ENCODE results near the gene AMDHD2. TPM values are rescaled to one million over a fixed set of nuclear protein-coding genes. Genes with fewer than 3 reads are reported as not detected.

The AMDHD2 gene
- total RNA-seq, 1 donor from 2014 or later, result 11.7 TPM

DNA sequence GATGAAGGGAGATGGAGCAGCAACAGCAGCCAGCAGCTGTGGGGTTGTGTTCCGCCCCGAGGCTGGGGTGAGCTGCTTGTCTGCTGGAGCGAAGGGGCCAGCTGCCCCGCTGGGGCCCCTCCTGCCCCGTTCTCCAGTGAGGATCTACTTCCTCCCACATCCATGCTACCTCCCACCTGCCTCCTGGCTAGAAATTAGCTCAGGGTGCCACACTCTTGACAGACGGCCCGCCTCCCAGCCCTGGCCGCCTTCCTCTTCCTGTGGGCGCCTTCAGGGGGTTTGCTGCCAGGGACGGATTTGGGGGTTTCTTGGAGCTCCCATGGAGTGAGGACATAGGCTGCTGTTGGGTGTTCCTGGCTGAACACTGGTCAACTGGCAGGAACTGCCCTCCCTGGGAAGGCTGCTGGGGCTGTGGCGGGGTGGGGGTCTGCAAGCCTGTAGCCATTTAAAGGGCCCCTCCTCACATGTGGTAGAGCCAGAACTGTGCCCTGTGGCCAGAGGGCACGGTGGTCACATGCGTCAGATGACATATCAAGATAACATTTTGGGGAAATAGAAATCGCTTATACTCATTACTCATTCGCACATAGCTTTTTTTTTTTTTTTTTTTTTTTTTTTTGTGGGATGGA lies 32.2 kb upstream of the AMDHD2 start:
- DNase-seq (ENCODE audit: low spot score), result no peak
- Histone ChIP-seq H3K79me2 (ENCODE audit: low read depth) (no peaks in the 10 kb centered on the region), H3K36me3 (no peaks in the 10 kb centered on the region), H3K9me3 (ENCODE audit: low read depth) (no peaks in the 10 kb centered on the region), H4K20me1 (ENCODE audit: low read depth) (peaks cover 7% of the 10 kb centered on the region), H3K9ac (peak overlapping the region; percentile 32), H3K4me2 (no peak overlapping the region), H3F3A (ENCODE audit: low read depth) (no peaks in the 10 kb centered on the region), H3K27me3 (no peaks in the 10 kb centered on the region), H2AFZ (replicated peaks) (no peak overlapping the region), H3K4me3 (no peak overlapping the region), H3K27ac (no peak overlapping the region), H3K4me1 (no peaks in the 10 kb centered on the region)
- Mint-ChIP-seq H3K27me3 (ENCODE audit: insufficient read depth, low read depth) (peaks cover 10% of the 10 kb centered on the region), H3K27ac (no peak overlapping the region), H3K4me3 (no peak overlapping the region), H3K4me1 (peaks cover 25% of the 10 kb centered on the region), H3K36me3 (no peaks in the 10 kb centered on the region), H3K9me3 (no peaks in the 10 kb centered on the region)
- TF ChIP-seq, protein P1, sequence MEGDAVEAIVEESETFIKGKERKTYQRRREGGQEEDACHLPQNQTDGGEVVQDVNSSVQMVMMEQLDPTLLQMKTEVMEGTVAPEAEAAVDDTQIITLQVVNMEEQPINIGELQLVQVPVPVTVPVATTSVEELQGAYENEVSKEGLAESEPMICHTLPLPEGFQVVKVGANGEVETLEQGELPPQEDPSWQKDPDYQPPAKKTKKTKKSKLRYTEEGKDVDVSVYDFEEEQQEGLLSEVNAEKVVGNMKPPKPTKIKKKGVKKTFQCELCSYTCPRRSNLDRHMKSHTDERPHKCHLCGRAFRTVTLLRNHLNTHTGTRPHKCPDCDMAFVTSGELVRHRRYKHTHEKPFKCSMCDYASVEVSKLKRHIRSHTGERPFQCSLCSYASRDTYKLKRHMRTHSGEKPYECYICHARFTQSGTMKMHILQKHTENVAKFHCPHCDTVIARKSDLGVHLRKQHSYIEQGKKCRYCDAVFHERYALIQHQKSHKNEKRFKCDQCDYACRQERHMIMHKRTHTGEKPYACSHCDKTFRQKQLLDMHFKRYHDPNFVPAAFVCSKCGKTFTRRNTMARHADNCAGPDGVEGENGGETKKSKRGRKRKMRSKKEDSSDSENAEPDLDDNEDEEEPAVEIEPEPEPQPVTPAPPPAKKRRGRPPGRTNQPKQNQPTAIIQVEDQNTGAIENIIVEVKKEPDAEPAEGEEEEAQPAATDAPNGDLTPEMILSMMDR (IDR thresholded peaks at IDR 0.05), result no peak
- TF ChIP-seq EZH2 (IDR thresholded peaks at IDR 0.05) (no peak), EZH2phosphoT487 (IDR thresholded peaks at IDR 0.05) (no peak)

DNA sequence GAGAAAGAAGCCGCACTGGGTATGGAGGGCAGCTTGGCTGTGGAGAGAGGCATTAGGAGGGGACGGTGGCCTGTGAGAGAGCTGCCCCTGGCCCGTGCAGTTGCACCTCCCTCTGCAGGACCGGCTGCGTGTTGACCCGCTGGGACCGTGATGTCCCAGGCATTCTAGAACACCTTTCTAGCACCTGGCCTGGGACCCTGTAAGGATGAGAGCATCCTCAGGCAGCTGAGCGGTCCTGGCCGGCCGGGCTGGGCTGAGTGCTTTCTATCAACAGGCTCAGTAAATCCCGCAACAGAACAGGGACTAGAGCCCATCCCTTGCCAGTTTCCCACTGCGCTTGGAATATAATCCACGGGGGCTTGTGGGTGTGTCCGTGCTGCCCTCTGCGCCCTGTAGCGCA lies 30.6 kb upstream of the AMDHD2 start:
- no peak overlapping the region for H3K9ac ChIP-seq
- no peak overlapping the region for H3K4me3 Mint-ChIP-seq
- no peak overlapping the region for H3K27ac ChIP-seq
- peaks cover 10% of the 10 kb centered on the region for H3K27me3 Mint-ChIP-seq (ENCODE audit: insufficient read depth, low read depth)
- no peak overlapping the region for H2AFZ ChIP-seq (replicated peaks)
- no peaks in the 10 kb centered on the region for H3K36me3 Mint-ChIP-seq
- H3F3A ChIP-seq (ENCODE audit: low read depth), result no peaks in the 10 kb centered on the region
- peaks cover 17% of the 10 kb centered on the region for H3K4me1 Mint-ChIP-seq
- H3K79me2 ChIP-seq (ENCODE audit: low read depth), result no peaks in the 10 kb centered on the region
- H3K4me2 ChIP-seq, result no peak overlapping the region
- no peak overlapping the region for H3K4me3 ChIP-seq
- H3K36me3 ChIP-seq, result no peaks in the 10 kb centered on the region
- H3K27me3 ChIP-seq, result no peaks in the 10 kb centered on the region
- no peak overlapping the region for H3K27ac Mint-ChIP-seq
- no peaks in the 10 kb centered on the region for H3K9me3 Mint-ChIP-seq
- no peaks in the 10 kb centered on the region for H3K9me3 ChIP-seq (ENCODE audit: low read depth)
- H4K20me1 ChIP-seq (ENCODE audit: low read depth), result peaks cover 2% of the 10 kb centered on the region
- DNase-seq (ENCODE audit: low spot score), result no peak
- H3K4me1 ChIP-seq, result no peaks in the 10 kb centered on the region
- TF ChIP-seq EZH2 (IDR thresholded peaks at IDR 0.05) (no peak), EZH2phosphoT487 (IDR thresholded peaks at IDR 0.05) (no peak)
- TF ChIP-seq, protein P1 (IDR thresholded peaks at IDR 0.05), result no peak

GRCh38 chr16:2490190-2491105 lies 29.7 kb upstream of the AMDHD2 start:
- peaks cover 10% of the 10 kb centered on the region for H3K4me1 Mint-ChIP-seq
- TF ChIP-seq, protein P1 (IDR thresholded peaks at IDR 0.05), result no peak
- TF ChIP-seq EZH2phosphoT487 (IDR thresholded peaks at IDR 0.05) (no peak), EZH2 (IDR thresholded peaks at IDR 0.05) (no peak)
- H3K36me3 Mint-ChIP-seq, result no peaks in the 10 kb centered on the region
- no peaks in the 10 kb centered on the region for H3K9me3 ChIP-seq (ENCODE audit: low read depth)
- H3K4me1 ChIP-seq, result no peaks in the 10 kb centered on the region
- peaks cover 2% of the 10 kb centered on the region for H4K20me1 ChIP-seq (ENCODE audit: low read depth)
- peaks cover 8% of the 10 kb centered on the region for H3K27me3 Mint-ChIP-seq (ENCODE audit: insufficient read depth, low read depth)
- H3K36me3 ChIP-seq, result no peaks in the 10 kb centered on the region
- H3F3A ChIP-seq (ENCODE audit: low read depth), result no peaks in the 10 kb centered on the region
- no peaks in the 10 kb centered on the region for H3K27me3 ChIP-seq
- no peak overlapping the region for H3K27ac Mint-ChIP-seq
- H3K4me3 ChIP-seq, result no peak overlapping the region
- H3K4me3 Mint-ChIP-seq, result no peak overlapping the region
- no peaks in the 10 kb centered on the region for H3K79me2 ChIP-seq (ENCODE audit: low read depth)
- H3K27ac ChIP-seq, result no peak overlapping the region
- DNase-seq (ENCODE audit: low spot score), result no peak
- H3K9ac ChIP-seq, result no peak overlapping the region
- no peak overlapping the region for H2AFZ ChIP-seq (replicated peaks)
- H3K9me3 Mint-ChIP-seq, result no peaks in the 10 kb centered on the region
- no peak overlapping the region for H3K4me2 ChIP-seq
